ENCODE data around the gene ATR.

DNA sequence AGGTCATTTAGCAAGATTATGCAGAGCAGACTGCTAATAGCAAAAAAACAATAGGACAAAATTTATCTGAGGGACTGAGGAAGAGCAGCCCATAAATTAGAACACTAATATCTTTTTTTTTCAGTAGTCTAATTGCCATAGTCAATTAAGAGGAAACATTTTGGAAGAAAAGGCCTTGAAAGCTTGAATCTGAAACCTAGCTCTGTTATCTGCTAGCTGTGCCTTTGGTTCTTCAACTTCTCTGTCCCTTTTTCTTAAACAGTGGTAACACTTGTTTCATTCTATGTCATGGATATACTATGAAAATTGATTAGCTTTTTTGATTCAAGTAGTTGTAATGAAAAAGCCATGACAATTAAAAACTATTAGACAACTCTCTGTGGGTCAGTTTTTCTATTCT is 1.7 kb downstream of the ATR start:
- TF ChIP-seq, protein P1, sequence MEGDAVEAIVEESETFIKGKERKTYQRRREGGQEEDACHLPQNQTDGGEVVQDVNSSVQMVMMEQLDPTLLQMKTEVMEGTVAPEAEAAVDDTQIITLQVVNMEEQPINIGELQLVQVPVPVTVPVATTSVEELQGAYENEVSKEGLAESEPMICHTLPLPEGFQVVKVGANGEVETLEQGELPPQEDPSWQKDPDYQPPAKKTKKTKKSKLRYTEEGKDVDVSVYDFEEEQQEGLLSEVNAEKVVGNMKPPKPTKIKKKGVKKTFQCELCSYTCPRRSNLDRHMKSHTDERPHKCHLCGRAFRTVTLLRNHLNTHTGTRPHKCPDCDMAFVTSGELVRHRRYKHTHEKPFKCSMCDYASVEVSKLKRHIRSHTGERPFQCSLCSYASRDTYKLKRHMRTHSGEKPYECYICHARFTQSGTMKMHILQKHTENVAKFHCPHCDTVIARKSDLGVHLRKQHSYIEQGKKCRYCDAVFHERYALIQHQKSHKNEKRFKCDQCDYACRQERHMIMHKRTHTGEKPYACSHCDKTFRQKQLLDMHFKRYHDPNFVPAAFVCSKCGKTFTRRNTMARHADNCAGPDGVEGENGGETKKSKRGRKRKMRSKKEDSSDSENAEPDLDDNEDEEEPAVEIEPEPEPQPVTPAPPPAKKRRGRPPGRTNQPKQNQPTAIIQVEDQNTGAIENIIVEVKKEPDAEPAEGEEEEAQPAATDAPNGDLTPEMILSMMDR (IDR thresholded peaks at IDR 0.05) = no peak
- no peak for TF ChIP-seq POLR2A (IDR thresholded peaks at IDR 0.05)
- TF ChIP-seq POLR2AphosphoS5 (IDR thresholded peaks at IDR 0.05) = no peak

All from breast epithelium (tissue), 3 donors.